Endothelial cell of umbilical vein (primary cell): ENCODE data around the gene DLST. TPM values are rescaled to one million over a fixed set of nuclear protein-coding genes. Genes with fewer than 3 reads are reported as not detected.

Source experiments
- BruUV-seq: library from RNA; stranded (reverse); fragments of 400-500 nt; replicated peaks from 2 replicates; lab custom pipeline; 2021; lab: Mats Ljungman, UMichigan
- CTCF ChIA-PET: fragments of 300-600, 350-600 bp; sonication (Branson Sonifier 250); formaldehyde crosslinking; loops from one replicate; lab custom pipeline; 2021; ENCODE audit warnings: antibody characterized with exemption, inconsistent platforms; lab: Charles Lee
- POLR2A ChIA-PET: fragments of 300-600, 350-600 bp; sonication (Branson Sonifier 250); formaldehyde crosslinking; loops from one replicate; lab custom pipeline; 2021; ENCODE audit warnings: antibody characterized with exemption, inconsistent platforms; lab: Charles Lee
- DNase-seq: peaks from one replicate; pipeline ENCODE4 v3.0.0-alpha.2; 2011; ENCODE audit warnings: low read depth, low spot score
- FAIRE-seq: peaks from 2 replicates; lab custom pipeline; 2011; peaks lifted over from hg19 to GRCh38; lab: Jason Lieb, UNC
- H2AFZ ChIP-seq: 2 replicates; pipeline ENCODE4 v1.6.0; 2012; ENCODE audit warnings: low read depth, low read length, control low read depth, inconsistent platforms
- H3K27ac ChIP-seq: 2 replicates; pipeline ENCODE4 v1.5.1; 2011; ENCODE audit warnings: low read depth, mild to moderate bottlenecking, control low read depth, low read length, moderate library complexity; ENCODE audit not compliant: insufficient read depth
- H3K27me3 ChIP-seq, 2 experiments: 2 replicates each; pipeline versions ENCODE4 v1.6.0 to v1.6.1; 2011; ENCODE audit warnings: low read length in 2 of 2, mixed read lengths in 1 of 2; ENCODE audit not compliant: control insufficient read depth in 2 of 2, insufficient read depth in 2 of 2
- H3K36me3 ChIP-seq, 2 experiments: 2 replicates in 1 of 2; 3 replicates in 1 of 2; pipeline ENCODE4 v1.5.1; 2011; ENCODE audit warnings: low read length in 2 of 2, mild to moderate bottlenecking in 1 of 2, moderate library complexity in 1 of 2; ENCODE audit not compliant: control insufficient read depth in 2 of 2, insufficient read depth in 2 of 2; ENCODE audit errors: extremely low read depth in 1 of 2
- H3K4me1 ChIP-seq: 3 replicates; pipeline ENCODE4 v1.5.1; 2011; ENCODE audit warnings: mild to moderate bottlenecking, low read length; ENCODE audit not compliant: control insufficient read depth, insufficient read depth; ENCODE audit errors: extremely low read depth
- H3K4me2 ChIP-seq: 2 replicates; pipeline ENCODE4 v1.6.1; 2011; ENCODE audit warnings: low read length, control low read depth, mixed read lengths; ENCODE audit not compliant: insufficient read depth
- H3K4me3 ChIP-seq, 3 experiments: fragments of 200-600 bp in 1 of 3; sonication (generic), shearing (Covaris generic) in 1 of 3; replicated peaks in 1 of 3; 2 replicates each; pipeline ENCODE4 v1.5.1; 2011 to 2016; ENCODE audit warnings: control low read depth in 3 of 3, low read length in 3 of 3, mild to moderate bottlenecking in 2 of 3, inconsistent platforms in 1 of 3, low read depth in 1 of 3, moderate library complexity in 1 of 3; ENCODE audit not compliant: insufficient read depth in 1 of 3
- H3K79me2 ChIP-seq: 2 replicates; pipeline ENCODE4 v1.6.0; 2012; ENCODE audit warnings: low read length, inconsistent platforms; ENCODE audit not compliant: control insufficient read depth, insufficient read depth
- H3K9ac ChIP-seq: replicated peaks from 2 replicates; pipeline ENCODE3; 2011; ENCODE audit warnings: low read length, control low read depth; ENCODE audit not compliant: insufficient read depth; ENCODE audit errors: extremely low read depth
- H3K9me1 ChIP-seq: replicated peaks from 3 replicates; pipeline ENCODE4 v1.6.0; 2011; ENCODE audit warnings: mild to moderate bottlenecking, low read length; ENCODE audit not compliant: control insufficient read depth, insufficient read depth; ENCODE audit errors: extremely low read depth
- H3K9me3 ChIP-seq: replicated peaks from 2 replicates; pipeline ENCODE4 v1.5.1; 2012; ENCODE audit warnings: low read length, inconsistent platforms; ENCODE audit not compliant: control insufficient read depth, insufficient read depth
- H4K20me1 ChIP-seq: replicated peaks from 2 replicates; pipeline ENCODE3; 2011; ENCODE audit warnings: mild to moderate bottlenecking, low read length; ENCODE audit not compliant: control insufficient read depth, insufficient read depth; ENCODE audit errors: extremely low read depth
- CTCF ChIP-seq, 2 donors: IDR thresholded peaks; 1 replicate in 1 of 2; 2 replicates in 1 of 2; pipeline ENCODE4 v1.5.1; 2011; ENCODE audit warnings: low read length in 2 of 2, mild to moderate bottlenecking in 2 of 2, moderate library complexity in 2 of 2, control low read depth in 1 of 2, inconsistent platforms in 1 of 2, low read depth in 1 of 2; ENCODE audit not compliant: insufficient read depth in 1 of 2; ENCODE audit errors: extremely low read depth in 1 of 2
- EZH2 ChIP-seq: IDR thresholded peaks from 2 replicates; pipeline ENCODE4 v1.6.1; 2012; ENCODE audit warnings: borderline replicate concordance, low read depth, mild to moderate bottlenecking, moderate library complexity, low read length, inconsistent platforms; ENCODE audit not compliant: severe bottlenecking
- FOS ChIP-seq: IDR thresholded peaks from 2 replicates; pipeline ENCODE4 v1.6.1; 2011; ENCODE audit warnings: mild to moderate bottlenecking, low read length, moderate library complexity, borderline replicate concordance; ENCODE audit not compliant: insufficient read depth
- GATA2 ChIP-seq: IDR thresholded peaks from 2 replicates; pipeline ENCODE4 v1.7.0; 2011; ENCODE audit warnings: low read depth, mild to moderate bottlenecking, moderate library complexity, mixed read lengths, low read length; ENCODE audit not compliant: insufficient read length, insufficient read depth
- JUN ChIP-seq: IDR thresholded peaks from 2 replicates; pipeline ENCODE4 v1.6.1; 2011; ENCODE audit warnings: borderline replicate concordance, low read depth; ENCODE audit not compliant: insufficient read length, insufficient read depth
- MAX ChIP-seq: IDR thresholded peaks from 2 replicates; pipeline ENCODE4 v1.6.1; 2011; ENCODE audit not compliant: insufficient read depth, insufficient read length
- MYC ChIP-seq: IDR thresholded peaks from one replicate; pipeline ENCODE4 v1.6.1; 2011; ENCODE audit warnings: mild to moderate bottlenecking, low read depth, low read length
- POLR2A ChIP-seq: IDR thresholded peaks from 2 replicates; pipeline ENCODE4 v1.6.1; 2012; ENCODE audit warnings: low read depth, mild to moderate bottlenecking, control low read depth, low read length
- POLR2AphosphoS5 ChIP-seq: IDR thresholded peaks from 2 replicates; pipeline ENCODE4 v1.6.1; 2012; ENCODE audit warnings: low read depth, mild to moderate bottlenecking, control low read depth, low read length, moderate library complexity; ENCODE audit not compliant: insufficient read depth
- dilution Hi-C: fragments of 300-500 bp; cut with MboI; formaldehyde crosslinking; loops from one replicate; pipeline ENCODE4 v1.15.0; 2019; ENCODE audit warnings: low sequenced_read_pairs; ENCODE audit not compliant: extremely low pct_ligation_motif_present
- intact Hi-C: fragments of 100-400 bp; cut with micrococcal nuclease; formaldehyde crosslinking; loops from one replicate; pipeline ENCODE4 v1.10.0; 2022
- polyA plus RNA-seq, 4 experiments: library from polyadenylated mRNA; depleted of rRNA in 3 of 4; stranded (reverse) in 3 of 4; unstranded in 1 of 4; fragments of >200 nt; gene quantifications; 2 replicates each; pipeline versions ENCODE4 v1.2.1 to v1.2.3, GENCODE V29; 2011 to 2012; ENCODE audit warnings: missing spikeins in 1 of 4
- total RNA-seq: library from RNA; stranded (reverse); gene quantifications from 2 replicates; pipeline ENCODE4 v1.2.3, GENCODE V29; 2021

The DLST gene
- total and polyA plus RNA-seq, 2 donors (not counting 3 experiments of a cell fraction or from before 2014, with no cell fraction given): 98.4 to 110 TPM

- Histone ChIP-seq H3K27ac (no peak overlapping the region), H3K4me2 (no peak overlapping the region), H3K4me1 (peaks cover 2% of the 10 kb centered on the region), H2AFZ (no peak overlapping the region), H3K9me1 (no peaks in the 10 kb centered on the region), H3K4me3 (no peak overlapping the region), H3K9ac (no peak overlapping the region), H4K20me1 (no peaks in the 10 kb centered on the region), H3K79me2 (no peaks in the 10 kb centered on the region), H3K36me3 (no peaks in the 10 kb centered on the region), H3K27me3 (no peaks in the 10 kb centered on the region), H3K9me3 (no peaks in the 10 kb centered on the region)
- intact Hi-C loops (no loop called here), dilution Hi-C loops (no loop called here)
- no peak for TF ChIP-seq MAX
- no peak for TF ChIP-seq JUN
- no peak for TF ChIP-seq EZH2
- TF ChIP-seq MYC: no peak
- TF ChIP-seq FOS: no peak
- TF ChIP-seq GATA2: no peak
- no peak for TF ChIP-seq POLR2AphosphoS5
- no peak for TF ChIP-seq POLR2A
- no peak for TF ChIP-seq CTCF (IDR thresholded peaks at IDR 0.05; ENCODE audit: extremely low read depth in 1 of 2, insufficient read depth in 1 of 2, low read depth in 1 of 2, low read length in 2 of 2)
- no TSS peak for BruUV-seq
- ChIA-PET CTCF (interaction anchor here (1.5 to 4.5 kb wide), 4 partner anchors 9 to 172 kb away, joined by 4 to 53 read pairs (median 10); no protein-coding TSS in a partner anchor), POLR2A (interaction anchor here (0.6 kb wide), 1 partner anchor 175 kb away, joined by 3 read pairs; no protein-coding TSS in a partner anchor)
- no peak for FAIRE-seq
- no peak for DNase-seq
Observed at GRCh38 chr14:74917178-74917543, 35.4 kb downstream of the DLST start.
